Glutamatergic neuron (in vitro differentiated cells): Measurements from ENCODE around the gene KIAA1549. TPM values are rescaled to one million over a fixed set of nuclear protein-coding genes. Genes with fewer than 3 reads are reported as not detected.

ENCODE experiments used
- DNase-seq: peaks from one replicate; pipeline ENCODE4 v3.0.0; 2022
- H3K27ac Mint-ChIP-seq: one replicate; pipeline ENCODE4 v1.8.0; 2020; ENCODE audit warnings: mild to moderate bottlenecking, mixed read lengths, inconsistent platforms; ENCODE audit not compliant: unreplicated experiment
- H3K27me3 Mint-ChIP-seq: one replicate; pipeline ENCODE4 v1.8.0; 2020; ENCODE audit warnings: mild to moderate bottlenecking, moderate library complexity, mixed read lengths, inconsistent platforms; ENCODE audit not compliant: unreplicated experiment
- H3K36me3 Mint-ChIP-seq: one replicate; pipeline ENCODE4 v1.8.0; 2020; ENCODE audit warnings: mild to moderate bottlenecking, mixed read lengths, inconsistent platforms; ENCODE audit not compliant: unreplicated experiment
- H3K4me1 Mint-ChIP-seq: one replicate; pipeline ENCODE4 v1.8.0; 2020; ENCODE audit warnings: mild to moderate bottlenecking, low read depth, mixed read lengths, inconsistent platforms; ENCODE audit not compliant: unreplicated experiment
- H3K4me3 Mint-ChIP-seq: one replicate; pipeline ENCODE4 v1.8.0; 2020; ENCODE audit warnings: mild to moderate bottlenecking, mixed read lengths, inconsistent platforms; ENCODE audit not compliant: unreplicated experiment
- H3K9me3 Mint-ChIP-seq: one replicate; pipeline ENCODE4 v1.8.0; 2020; ENCODE audit warnings: mild to moderate bottlenecking, moderate library complexity, mixed read lengths, inconsistent platforms; ENCODE audit not compliant: unreplicated experiment
- CTCF ChIP-seq: fragments of 200-600 bp; sonication (generic); IDR thresholded peaks from one replicate; pipeline ENCODE4 v1.5.0; 2021; ENCODE audit not compliant: partially characterized antibody, unreplicated experiment
- total RNA-seq: library from RNA; stranded (reverse); fragmentation: NEBNext Ultra II Directional; extraction: Animal tissue kit (Norgen Biotek cat#: 25700); gene quantifications from one replicate; pipeline ENCODE4 v1.2.1, GENCODE V29; 2021; ENCODE audit not compliant: unreplicated experiment

The KIAA1549 gene
- total RNA-seq, 1 donor from 2014 or later, result 40.2 TPM

- no peak for TF ChIP-seq CTCF
- Mint-ChIP-seq H3K36me3 (no peaks in the 10 kb centered on the region), H3K27me3 (peaks cover 2% of the 10 kb centered on the region), H3K4me3 (no peak overlapping the region), H3K27ac (no peak overlapping the region), H3K9me3 (peaks cover 2% of the 10 kb centered on the region), H3K4me1 (no peaks in the 10 kb centered on the region)
- DNase-seq, result no peak
These were observed 137.3 kb downstream of the KIAA1549 start for GRCh38 chr7:138843632-138844580.

GRCh38 chr7:138842111-138842510 is 139.1 kb downstream of the KIAA1549 start:
- no peak for TF ChIP-seq CTCF
- H3K4me3 Mint-ChIP-seq, result no peak overlapping the region
- H3K36me3 Mint-ChIP-seq, result no peaks in the 10 kb centered on the region
- H3K27ac Mint-ChIP-seq, result no peak overlapping the region
- no peaks in the 10 kb centered on the region for H3K4me1 Mint-ChIP-seq
- H3K9me3 Mint-ChIP-seq, result peaks cover 2% of the 10 kb centered on the region
- peaks cover 2% of the 10 kb centered on the region for H3K27me3 Mint-ChIP-seq
- DNase-seq, result no peak

- no peaks in the 10 kb centered on the region for H3K4me1 Mint-ChIP-seq
- no peak for TF ChIP-seq CTCF
- no peaks in the 10 kb centered on the region for H3K36me3 Mint-ChIP-seq
- H3K4me3 Mint-ChIP-seq, result no peak overlapping the region
- H3K9me3 Mint-ChIP-seq, result peaks cover 2% of the 10 kb centered on the region
- no peak for DNase-seq
- H3K27me3 Mint-ChIP-seq, result no peaks in the 10 kb centered on the region
- H3K27ac Mint-ChIP-seq, result no peak overlapping the region
These were observed 143.0 kb downstream of the KIAA1549 start for GRCh38 chr7:138838166-138838565.

GRCh38 chr7:138837627-138838026 is 143.6 kb downstream of the KIAA1549 start:
- no peak for DNase-seq
- no peak for TF ChIP-seq CTCF
- H3K27ac Mint-ChIP-seq, result no peak overlapping the region
- H3K9me3 Mint-ChIP-seq, result peaks cover 2% of the 10 kb centered on the region
- no peak overlapping the region for H3K4me3 Mint-ChIP-seq
- no peaks in the 10 kb centered on the region for H3K4me1 Mint-ChIP-seq
- no peaks in the 10 kb centered on the region for H3K27me3 Mint-ChIP-seq
- H3K36me3 Mint-ChIP-seq, result no peaks in the 10 kb centered on the region

- Mint-ChIP-seq H3K36me3 (no peaks in the 10 kb centered on the region), H3K4me3 (no peak overlapping the region), H3K4me1 (no peaks in the 10 kb centered on the region), H3K27ac (no peak overlapping the region), H3K9me3 (no peaks in the 10 kb centered on the region), H3K27me3 (no peaks in the 10 kb centered on the region)
- TF ChIP-seq CTCF, result no peak
- no peak for DNase-seq
These were observed 146.1 kb downstream of the KIAA1549 start for GRCh38 chr7:138835087-138835486.
